Left ventricle myocardium inferior (tissue), 1 donor: ENCODE results near the gene SLC6A7. TPM values are rescaled to one million over a fixed set of nuclear protein-coding genes. Genes with fewer than 3 reads are reported as not detected.

Source experiments
- DNase-seq: peaks from one replicate; pipeline ENCODE4 v3.0.0-alpha.2; 2020
- H3K27ac ChIP-seq: fragments of 200-600 bp; replicated peaks from 2 replicates; pipeline ENCODE4 v1.8.0; 2021
- H3K27me3 ChIP-seq: fragments of 200-600 bp; 2 replicates; pipeline ENCODE4 v1.8.0; 2021; ENCODE audit warnings: low read depth
- H3K36me3 ChIP-seq: fragments of 200-600 bp; 2 replicates; pipeline ENCODE4 v1.8.0; 2021
- H3K4me1 ChIP-seq: fragments of 200-600 bp; 2 replicates; pipeline ENCODE4 v1.8.0; 2021
- H3K4me3 ChIP-seq: fragments of 200-600 bp; 2 replicates; pipeline ENCODE4 v1.8.0; 2021; ENCODE audit warnings: mild to moderate bottlenecking, moderate library complexity
- H3K9me3 ChIP-seq: fragments of 200-600 bp; replicated peaks from 2 replicates; pipeline ENCODE4 v1.8.0; 2021
- intact Hi-C: fragments of 100-400 bp; cut with micrococcal nuclease; formaldehyde crosslinking; loops from one replicate; pipeline ENCODE4 v1.11.0; 2022
- total RNA-seq: library from RNA; stranded (reverse); fragmentation: NEBNext Ultra II Directional; extraction: Animal tissue kit (Norgen Biotek cat#: 25700); gene quantifications from one replicate; pipeline ENCODE4 v1.2.1, GENCODE V29; 2021
- TF ChIP-seq, protein P1 (sequence below): fragments of 200-600 bp; IDR thresholded peaks from 2 replicates; pipeline ENCODE4 v1.8.0; 2021; ENCODE audit warnings: antibody characterized with exemption, mild to moderate bottlenecking, borderline replicate concordance
- donor health status: DM: no; HTN: yes; CAD: no; lungs with severe emphysema.

SLC6A7 gene
- total RNA-seq, 1 donor from 2014 or later: not detected

DNA sequence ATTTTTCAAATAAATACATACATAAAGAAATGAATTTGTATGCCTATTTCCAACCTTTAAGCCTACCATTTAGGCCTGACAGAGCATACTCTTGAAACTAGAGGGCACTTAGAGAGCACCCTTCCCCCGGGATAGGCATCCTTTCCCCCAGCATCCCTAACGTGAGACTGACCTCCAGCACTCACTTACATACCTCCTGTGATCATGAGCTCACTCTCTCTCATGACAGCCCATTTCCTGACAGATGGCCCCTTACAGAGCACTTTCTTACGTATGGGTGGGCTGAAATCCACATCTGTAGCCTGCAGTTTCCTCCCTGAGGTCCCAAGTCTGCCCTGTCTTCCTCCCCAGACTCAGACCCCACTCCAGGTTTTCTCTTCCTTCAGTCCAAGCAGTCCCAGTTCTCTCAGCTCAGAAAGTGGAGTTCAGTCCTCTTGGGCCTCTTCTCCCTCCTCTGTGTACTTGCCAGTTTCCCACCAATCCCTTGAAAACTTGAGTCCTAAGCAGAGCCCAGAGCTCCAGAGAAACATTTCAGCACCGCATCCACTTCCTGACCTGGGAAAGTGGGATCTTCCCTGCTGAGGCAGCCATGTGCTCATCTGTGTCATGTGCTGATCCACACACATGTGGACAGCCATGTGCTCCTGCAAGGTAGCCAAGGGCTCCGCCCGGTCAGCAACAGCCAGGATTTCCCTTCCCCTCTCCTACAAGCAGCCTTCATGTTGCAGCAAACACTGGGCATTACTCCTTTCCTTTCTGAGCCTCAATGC is 25.5 kb upstream of the SLC6A7 start:
- Histone ChIP-seq H3K36me3 (no peaks in the 10 kb centered on the region), H3K27ac (peak overlapping the region; percentile 89), H3K4me3 (no peak overlapping the region), H3K9me3 (no peaks in the 10 kb centered on the region), H3K27me3 (peaks cover 25% of the 10 kb centered on the region), H3K4me1 (peaks cover 63% of the 10 kb centered on the region)
- intact Hi-C loops: loop anchor here (5.0 kb wide), 1 partner anchor 53 kb away; no protein-coding TSS in a partner anchor
- TF ChIP-seq, protein P1, sequence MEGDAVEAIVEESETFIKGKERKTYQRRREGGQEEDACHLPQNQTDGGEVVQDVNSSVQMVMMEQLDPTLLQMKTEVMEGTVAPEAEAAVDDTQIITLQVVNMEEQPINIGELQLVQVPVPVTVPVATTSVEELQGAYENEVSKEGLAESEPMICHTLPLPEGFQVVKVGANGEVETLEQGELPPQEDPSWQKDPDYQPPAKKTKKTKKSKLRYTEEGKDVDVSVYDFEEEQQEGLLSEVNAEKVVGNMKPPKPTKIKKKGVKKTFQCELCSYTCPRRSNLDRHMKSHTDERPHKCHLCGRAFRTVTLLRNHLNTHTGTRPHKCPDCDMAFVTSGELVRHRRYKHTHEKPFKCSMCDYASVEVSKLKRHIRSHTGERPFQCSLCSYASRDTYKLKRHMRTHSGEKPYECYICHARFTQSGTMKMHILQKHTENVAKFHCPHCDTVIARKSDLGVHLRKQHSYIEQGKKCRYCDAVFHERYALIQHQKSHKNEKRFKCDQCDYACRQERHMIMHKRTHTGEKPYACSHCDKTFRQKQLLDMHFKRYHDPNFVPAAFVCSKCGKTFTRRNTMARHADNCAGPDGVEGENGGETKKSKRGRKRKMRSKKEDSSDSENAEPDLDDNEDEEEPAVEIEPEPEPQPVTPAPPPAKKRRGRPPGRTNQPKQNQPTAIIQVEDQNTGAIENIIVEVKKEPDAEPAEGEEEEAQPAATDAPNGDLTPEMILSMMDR: no peak
- peak; percentile 39 for DNase-seq

DNA sequence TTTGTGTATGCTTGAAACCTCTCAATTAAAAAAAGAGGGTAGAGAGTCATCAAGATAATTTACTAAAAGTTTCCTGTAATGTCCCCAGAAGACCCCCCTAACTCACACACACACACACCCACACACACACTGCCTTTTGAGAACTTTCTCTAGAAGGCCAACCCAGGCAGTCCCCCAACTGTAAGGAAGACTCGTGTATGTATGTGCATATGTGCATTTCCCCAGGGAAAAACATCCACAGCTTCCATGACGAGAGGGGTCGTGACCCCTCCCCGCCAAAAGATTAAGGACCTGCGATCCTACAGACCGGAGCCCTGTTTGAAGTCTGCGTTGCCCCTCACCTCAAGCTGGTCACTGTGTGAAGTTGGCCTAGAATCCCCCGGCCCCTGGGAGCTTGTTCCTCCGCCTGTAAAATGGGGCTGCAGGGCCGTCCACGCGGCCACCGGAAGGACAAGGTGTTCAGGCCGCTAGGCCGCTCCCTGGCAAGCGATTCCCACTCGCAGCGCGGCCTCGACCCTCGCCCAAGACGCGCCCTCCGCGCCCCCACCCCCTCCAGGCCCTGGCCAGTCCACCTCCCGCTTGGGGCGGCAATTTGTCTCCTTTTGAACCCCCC is 23.7 kb upstream of the SLC6A7 start:
- H3K27ac ChIP-seq: no peak overlapping the region
- TF ChIP-seq, protein P1: no peak
- no peaks in the 10 kb centered on the region for H3K9me3 ChIP-seq
- DNase-seq: no peak
- peaks cover 34% of the 10 kb centered on the region for H3K27me3 ChIP-seq
- intact Hi-C loops: no loop called here
- no peaks in the 10 kb centered on the region for H3K36me3 ChIP-seq
- H3K4me3 ChIP-seq: no peak overlapping the region
- H3K4me1 ChIP-seq: peaks cover 52% of the 10 kb centered on the region

DNA sequence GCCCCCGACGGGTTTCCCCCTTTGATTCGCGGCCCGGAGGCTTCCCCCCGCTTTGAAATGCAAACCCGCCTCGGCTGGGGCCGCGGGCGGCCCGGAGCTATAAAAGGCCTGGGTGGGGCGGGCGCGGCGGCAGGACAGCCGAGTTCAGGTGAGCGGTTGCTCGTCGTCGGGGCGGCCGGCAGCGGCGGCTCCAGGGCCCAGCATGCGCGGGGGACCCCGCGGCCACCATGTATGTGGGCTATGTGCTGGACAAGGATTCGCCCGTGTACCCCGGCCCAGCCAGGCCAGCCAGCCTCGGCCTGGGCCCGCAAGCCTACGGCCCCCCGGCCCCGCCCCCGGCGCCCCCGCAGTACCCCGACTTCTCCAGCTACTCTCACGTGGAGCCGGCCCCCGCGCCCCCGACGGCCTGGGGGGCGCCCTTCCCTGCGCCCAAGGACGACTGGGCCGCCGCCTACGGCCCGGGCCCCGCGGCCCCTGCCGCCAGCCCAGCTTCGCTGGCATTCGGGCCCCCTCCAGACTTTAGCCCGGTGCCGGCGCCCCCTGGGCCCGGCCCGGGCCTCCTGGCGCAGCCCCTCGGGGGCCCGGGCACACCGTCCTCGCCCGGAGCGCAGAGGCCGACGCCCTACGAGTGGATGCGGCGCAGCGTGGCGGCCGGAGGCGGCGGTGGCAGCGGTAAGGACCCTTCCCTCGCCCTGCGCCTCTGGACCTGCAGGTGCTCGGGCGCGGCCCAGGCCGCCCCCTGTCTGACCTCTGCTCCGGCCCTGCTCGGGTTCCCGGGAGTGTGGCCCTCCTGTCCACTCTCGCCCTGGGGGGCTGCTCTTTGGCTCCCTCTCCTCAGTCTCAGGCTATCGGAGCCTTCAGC is 23.0 kb upstream of the SLC6A7 start, which contains the start of gene CDX1:
TSS of gene CDX1 (plus strand) at position 129 of the 862 bp plus-strand sequence. CDS start at position 228, 99 bp downstream.
- no peaks in the 10 kb centered on the region for H3K36me3 ChIP-seq
- H3K9me3 ChIP-seq: no peaks in the 10 kb centered on the region
- peak; percentile 13 for DNase-seq
- peaks cover 35% of the 10 kb centered on the region for H3K27me3 ChIP-seq
- intact Hi-C loops: no loop called here
- TF ChIP-seq, protein P1: no peak
- H3K4me1 ChIP-seq: peaks cover 45% of the 10 kb centered on the region
- H3K27ac ChIP-seq: no peak within 1 kb of the TSS
- no peak within 1 kb of the TSS for H3K4me3 ChIP-seq

DNA sequence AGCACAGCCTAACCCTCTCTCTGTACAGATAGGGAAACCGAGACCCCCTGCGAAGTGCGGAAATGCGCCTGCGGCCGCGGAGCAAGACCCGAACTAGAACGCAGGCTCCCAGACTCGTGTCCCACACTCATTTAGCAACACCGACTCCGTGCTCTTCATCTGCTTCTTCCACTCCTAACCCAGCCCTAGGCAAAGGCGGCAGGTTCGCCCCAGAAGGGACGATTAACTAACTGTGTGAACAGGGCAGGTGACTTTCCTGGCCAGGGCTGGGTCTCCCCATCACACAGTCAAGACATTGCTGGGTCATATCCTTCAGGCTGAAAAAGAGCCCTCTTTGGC is 22.4 kb upstream of the SLC6A7 start:
- TF ChIP-seq, protein P1: no peak
- Histone ChIP-seq H3K36me3 (no peaks in the 10 kb centered on the region), H3K9me3 (no peaks in the 10 kb centered on the region), H3K4me1 (peaks cover 39% of the 10 kb centered on the region), H3K27me3 (peaks cover 35% of the 10 kb centered on the region), H3K27ac (no peak overlapping the region), H3K4me3 (no peak overlapping the region)
- no peak for DNase-seq
- intact Hi-C loops: no loop called here

DNA sequence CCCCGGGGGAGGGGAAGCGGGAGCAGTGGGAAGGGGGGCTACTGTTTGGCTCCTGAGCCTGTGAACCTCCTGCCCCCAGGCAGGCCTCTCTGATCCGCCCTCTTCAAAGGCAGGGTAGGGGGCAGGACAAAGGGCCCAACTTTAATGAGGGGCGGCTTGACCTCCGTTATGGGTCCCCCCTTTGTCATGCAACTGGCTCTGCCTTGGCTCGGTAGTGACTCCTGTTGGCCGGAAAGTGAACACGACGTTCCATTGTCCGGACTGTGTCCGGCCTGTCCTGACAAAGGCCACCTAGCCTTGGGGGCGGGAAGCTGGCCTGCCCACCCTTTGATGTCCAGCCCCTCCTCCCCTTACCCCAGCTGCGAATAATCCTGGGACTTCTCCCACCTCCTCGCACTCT is 22.0 kb upstream of the SLC6A7 start:
- no peak for DNase-seq
- H3K27me3 ChIP-seq: peaks cover 35% of the 10 kb centered on the region
- no peaks in the 10 kb centered on the region for H3K9me3 ChIP-seq
- TF ChIP-seq, protein P1: no peak
- H3K27ac ChIP-seq: no peak overlapping the region
- intact Hi-C loops: no loop called here
- H3K36me3 ChIP-seq: no peaks in the 10 kb centered on the region
- peaks cover 34% of the 10 kb centered on the region for H3K4me1 ChIP-seq
- H3K4me3 ChIP-seq: no peak overlapping the region
